ENCODE results near the gene RNF31.

- TF ChIP-seq CTCF (IDR thresholded peaks at IDR 0.05) (no peak), POLR2AphosphoS2 (conservative IDR thresholded peaks at IDR 0.05; ENCODE audit: low read length) (no peak), ELK1 (IDR thresholded peaks at IDR 0.05; ENCODE audit: low read depth, low read length) (no peak), E2F6 (IDR thresholded peaks at IDR 0.05; ENCODE audit: borderline replicate concordance, low read depth) (no peak), POLR2A (IDR thresholded peaks at IDR 0.05; ENCODE audit: low read length) (no peak), MYC (IDR thresholded peaks at IDR 0.05; ENCODE audit: borderline replicate concordance, low read length) (no peak), REST (IDR thresholded peaks at IDR 0.05) (no peak)
These were observed 30.1 kb upstream of the RNF31 start for GRCh38 chr14:24117179-24117578.
